ENCODE measurements around the gene RCAN2.
A peak's percentile ranks its signal among the peaks of the same experiment; 100 is the strongest.

The RCAN2 gene

GRCh38 chr6:46421939-46422338 is 69.3 kb downstream of the RCAN2 start:
- H3K4me1 ChIP-seq (ENCODE audit: control insufficient read depth, low read depth, low read length): no peaks in the 10 kb centered on the region
- no peak overlapping the region for H3K9ac ChIP-seq (ENCODE audit: low read length)
- DNase-seq: peak; percentile 59
- H3K18ac ChIP-seq (ENCODE audit: low read length): no peak overlapping the region
- no peaks in the 10 kb centered on the region for H3K79me1 ChIP-seq (ENCODE audit: low read length)
- no peak overlapping the region for H3K23ac ChIP-seq (ENCODE audit: low read length)
- no peak overlapping the region for H2BK15ac ChIP-seq (replicated peaks; ENCODE audit: low read depth)
- H3K4me3 ChIP-seq (ENCODE audit: low read length): no peak overlapping the region
- H4K8ac ChIP-seq (ENCODE audit: low read depth, low read length): no peak overlapping the region
- H3K4me2 ChIP-seq (ENCODE audit: low read length): no peak overlapping the region
- no peak overlapping the region for H2BK120ac ChIP-seq (ENCODE audit: low read depth, low read length)
- H4K5ac ChIP-seq (ENCODE audit: low read length): no peak overlapping the region
- WGBS (ENCODE audit: extremely low coverage, insufficient coverage, low lambda C conversion rate): no CpG with 5 or more reads among the region's 3 CpGs
- H3K56ac ChIP-seq (ENCODE audit: low read length): no peak overlapping the region
- H3K4ac ChIP-seq (ENCODE audit: low read depth, low read length): no peak overlapping the region
- H3K36me3 ChIP-seq (ENCODE audit: control insufficient read depth, insufficient read depth, low read length): no peaks in the 10 kb centered on the region
- H3K27ac ChIP-seq (ENCODE audit: low read depth, low read length): no peak overlapping the region
- H3K79me2 ChIP-seq (ENCODE audit: control insufficient read depth, insufficient read depth, low read length): no peaks in the 10 kb centered on the region
- H2AK5ac ChIP-seq (ENCODE audit: low read length): no peak overlapping the region
- no peak overlapping the region for H2BK5ac ChIP-seq (ENCODE audit: low read length)
- no peaks in the 10 kb centered on the region for H3K27me3 ChIP-seq (ENCODE audit: insufficient read depth, low read length, poor library complexity)

GRCh38 chr6:46420921-46421638 is 70.2 kb downstream of the RCAN2 start:
- no peak overlapping the region for H2BK120ac ChIP-seq (ENCODE audit: low read depth, low read length)

GRCh38 chr6:46419576-46420002 is 71.7 kb downstream of the RCAN2 start:
- no peaks in the 10 kb centered on the region for H3K79me2 ChIP-seq (ENCODE audit: control insufficient read depth, insufficient read depth, low read length)
- H3K4me2 ChIP-seq (ENCODE audit: low read length): no peak overlapping the region
- peak; percentile 68 for DNase-seq
- H3K4me3 ChIP-seq (ENCODE audit: low read length): no peak overlapping the region
- no peak overlapping the region for H2AK5ac ChIP-seq (ENCODE audit: low read length)
- WGBS (ENCODE audit: extremely low coverage, insufficient coverage, low lambda C conversion rate): no CpG with 5 or more reads among the region's 2 CpGs
- no peak overlapping the region for H2BK5ac ChIP-seq (ENCODE audit: low read length)
- no peaks in the 10 kb centered on the region for H3K36me3 ChIP-seq (ENCODE audit: control insufficient read depth, insufficient read depth, low read length)
- H2BK120ac ChIP-seq (ENCODE audit: low read depth, low read length): no peak overlapping the region
- H4K8ac ChIP-seq (ENCODE audit: low read depth, low read length): no peak overlapping the region
- no peak overlapping the region for H3K56ac ChIP-seq (ENCODE audit: low read length)
- no peak overlapping the region for H4K5ac ChIP-seq (ENCODE audit: low read length)
- no peak overlapping the region for H3K27ac ChIP-seq (ENCODE audit: low read depth, low read length)
- no peaks in the 10 kb centered on the region for H3K4me1 ChIP-seq (ENCODE audit: control insufficient read depth, low read depth, low read length)
- no peak overlapping the region for H3K9ac ChIP-seq (ENCODE audit: low read length)
- H3K18ac ChIP-seq (ENCODE audit: low read length): no peak overlapping the region
- H3K27me3 ChIP-seq (ENCODE audit: insufficient read depth, low read length, poor library complexity): no peaks in the 10 kb centered on the region
- H2BK15ac ChIP-seq (replicated peaks; ENCODE audit: low read depth): no peak overlapping the region
- H3K79me1 ChIP-seq (ENCODE audit: low read length): no peaks in the 10 kb centered on the region
- no peak overlapping the region for H3K23ac ChIP-seq (ENCODE audit: low read length)
- no peak overlapping the region for H3K4ac ChIP-seq (ENCODE audit: low read depth, low read length)

More at GRCh38 chr6:46420921-46421638, 70.2 kb downstream of the RCAN2 start:
- H3K18ac ChIP-seq (ENCODE audit: low read length): no peak overlapping the region
- DNase-seq: peak; percentile 4
- H2BK5ac ChIP-seq (ENCODE audit: low read length): no peak overlapping the region
- H3K9ac ChIP-seq (ENCODE audit: low read length): no peak overlapping the region
- H4K8ac ChIP-seq (ENCODE audit: low read depth, low read length): no peak overlapping the region
- no peaks in the 10 kb centered on the region for H3K79me1 ChIP-seq (ENCODE audit: low read length)
- no peaks in the 10 kb centered on the region for H3K27me3 ChIP-seq (ENCODE audit: insufficient read depth, low read length, poor library complexity)
- no peak overlapping the region for H3K4me3 ChIP-seq (ENCODE audit: low read length)
- no peak overlapping the region for H4K5ac ChIP-seq (ENCODE audit: low read length)
- no peak overlapping the region for H3K4me2 ChIP-seq (ENCODE audit: low read length)
- no peak overlapping the region for H3K27ac ChIP-seq (ENCODE audit: low read depth, low read length)
- no peaks in the 10 kb centered on the region for H3K36me3 ChIP-seq (ENCODE audit: control insufficient read depth, insufficient read depth, low read length)
- WGBS (ENCODE audit: extremely low coverage, insufficient coverage, low lambda C conversion rate): no CpG with 5 or more reads among the region's 3 CpGs
- no peak overlapping the region for H3K4ac ChIP-seq (ENCODE audit: low read depth, low read length)
- H3K4me1 ChIP-seq (ENCODE audit: control insufficient read depth, low read depth, low read length): no peaks in the 10 kb centered on the region
- no peak overlapping the region for H3K56ac ChIP-seq (ENCODE audit: low read length)
- H3K79me2 ChIP-seq (ENCODE audit: control insufficient read depth, insufficient read depth, low read length): no peaks in the 10 kb centered on the region
- H2AK5ac ChIP-seq (ENCODE audit: low read length): no peak overlapping the region
- no peak overlapping the region for H2BK15ac ChIP-seq (replicated peaks; ENCODE audit: low read depth)
- no peak overlapping the region for H3K23ac ChIP-seq (ENCODE audit: low read length)

DNA sequence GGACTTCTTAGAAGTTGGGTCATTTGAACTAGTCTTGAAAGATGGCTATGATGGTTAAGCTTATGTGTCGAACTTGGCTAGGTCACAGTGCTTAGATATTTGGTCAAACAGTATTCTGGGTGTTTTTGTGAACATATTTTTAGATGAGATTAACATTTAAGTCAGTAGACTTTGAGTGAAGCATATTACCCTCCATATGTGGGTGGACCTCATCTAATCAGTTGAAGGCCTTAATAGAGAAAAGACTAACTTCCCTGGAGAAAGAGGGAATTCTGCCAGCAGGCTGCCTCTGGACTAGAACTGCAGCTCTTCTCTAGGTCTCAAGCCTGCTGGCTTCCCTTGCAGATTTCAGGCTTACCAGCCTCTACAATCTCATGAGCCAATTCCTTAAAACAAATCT is 76.9 kb downstream of the RCAN2 start:
- Histone ChIP-seq H3K4ac (ENCODE audit: low read depth, low read length) (no peak overlapping the region), H3K9ac (ENCODE audit: low read length) (no peak overlapping the region), H3K4me2 (ENCODE audit: low read length) (no peak overlapping the region)

DNA sequence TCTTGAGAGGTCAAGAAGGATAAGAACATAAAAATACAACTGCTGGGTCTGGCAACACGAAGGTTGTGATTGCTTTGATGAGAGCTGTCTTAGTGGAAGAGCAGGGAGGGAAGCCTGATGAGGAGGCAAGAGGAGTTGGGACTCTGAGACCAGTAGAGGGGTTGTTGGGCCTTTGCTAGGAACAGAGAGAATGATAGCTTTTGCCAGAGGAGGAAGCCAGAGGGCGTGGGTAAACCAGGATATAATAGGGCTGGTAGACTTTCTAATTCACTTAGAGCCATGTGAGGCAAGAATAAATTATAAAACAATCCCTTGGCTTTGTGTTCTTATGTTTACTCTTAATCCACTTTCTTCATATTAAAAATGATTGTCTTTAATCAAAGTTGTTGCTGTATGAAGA is 78.6 kb downstream of the RCAN2 start:
- Histone ChIP-seq H3K27ac (ENCODE audit: low read depth, low read length) (no peak overlapping the region), H4K5ac (ENCODE audit: low read length) (no peak overlapping the region), H3K56ac (ENCODE audit: low read length) (no peak overlapping the region), H3K23ac (ENCODE audit: low read length) (no peak overlapping the region), H3K4me3 (ENCODE audit: low read length) (no peak overlapping the region), H3K4me1 (ENCODE audit: control insufficient read depth, low read depth, low read length) (no peaks in the 10 kb centered on the region), H2BK120ac (ENCODE audit: low read depth, low read length) (no peak overlapping the region), H3K9ac (ENCODE audit: low read length) (no peak overlapping the region), H3K79me1 (ENCODE audit: low read length) (no peaks in the 10 kb centered on the region), H3K36me3 (ENCODE audit: control insufficient read depth, insufficient read depth, low read length) (no peaks in the 10 kb centered on the region), H2BK5ac (ENCODE audit: low read length) (no peak overlapping the region), H3K79me2 (ENCODE audit: control insufficient read depth, insufficient read depth, low read length) (no peaks in the 10 kb centered on the region), H3K18ac (ENCODE audit: low read length) (no peak overlapping the region), H2BK15ac (replicated peaks; ENCODE audit: low read depth) (no peak overlapping the region), H4K8ac (ENCODE audit: low read depth, low read length) (no peak overlapping the region), H3K4me2 (ENCODE audit: low read length) (no peak overlapping the region), H2AK5ac (ENCODE audit: low read length) (no peak overlapping the region), H3K4ac (ENCODE audit: low read depth, low read length) (no peak overlapping the region), H3K27me3 (ENCODE audit: insufficient read depth, low read length, poor library complexity) (no peaks in the 10 kb centered on the region)
- WGBS (ENCODE audit: extremely low coverage, insufficient coverage, low lambda C conversion rate): no CpG with 5 or more reads among the region's 2 CpGs
- peak; percentile 19 for DNase-seq

More for the DNA sequence above, 76.9 kb downstream of the RCAN2 start:
- WGBS (ENCODE audit: extremely low coverage, insufficient coverage, low lambda C conversion rate): no CpG with 5 or more reads among the region's 1 CpG
- Histone ChIP-seq H3K18ac (ENCODE audit: low read length) (no peak overlapping the region), H3K36me3 (ENCODE audit: control insufficient read depth, insufficient read depth, low read length) (no peaks in the 10 kb centered on the region), H3K27me3 (ENCODE audit: insufficient read depth, low read length, poor library complexity) (no peaks in the 10 kb centered on the region), H3K79me2 (ENCODE audit: control insufficient read depth, insufficient read depth, low read length) (no peaks in the 10 kb centered on the region), H3K27ac (ENCODE audit: low read depth, low read length) (no peak overlapping the region), H4K5ac (ENCODE audit: low read length) (no peak overlapping the region), H2BK120ac (ENCODE audit: low read depth, low read length) (no peak overlapping the region), H4K8ac (ENCODE audit: low read depth, low read length) (no peak overlapping the region), H3K4me1 (ENCODE audit: control insufficient read depth, low read depth, low read length) (no peaks in the 10 kb centered on the region), H3K56ac (ENCODE audit: low read length) (no peak overlapping the region), H2BK15ac (replicated peaks; ENCODE audit: low read depth) (no peak overlapping the region), H3K79me1 (ENCODE audit: low read length) (no peaks in the 10 kb centered on the region), H3K23ac (ENCODE audit: low read length) (no peak overlapping the region), H3K4me3 (ENCODE audit: low read length) (no peak overlapping the region), H2AK5ac (ENCODE audit: low read length) (no peak overlapping the region), H2BK5ac (ENCODE audit: low read length) (no peak overlapping the region)
- no peak for DNase-seq

Measured in mesendoderm (in vitro differentiated cells).